GM23248 (cell line): ENCODE measurements around the gene RERE.

Experiments used
- EZH2 ChIP-seq: fragments of 200-600 bp; sonication (generic); IDR thresholded peaks from 2 replicates; pipeline ENCODE4 v1.6.1; 2018; ENCODE audit warnings: antibody characterized with exemption, mild to moderate bottlenecking; ENCODE audit not compliant: insufficient read depth, poor library complexity, severe bottlenecking
- EZH2phosphoT487 ChIP-seq: fragments of 200-600 bp; sonication (generic); IDR thresholded peaks from 2 replicates; pipeline ENCODE4 v1.6.1; 2018; ENCODE audit warnings: antibody characterized with exemption, moderate library complexity, mild to moderate bottlenecking, low read depth; ENCODE audit not compliant: insufficient read depth

DNA sequence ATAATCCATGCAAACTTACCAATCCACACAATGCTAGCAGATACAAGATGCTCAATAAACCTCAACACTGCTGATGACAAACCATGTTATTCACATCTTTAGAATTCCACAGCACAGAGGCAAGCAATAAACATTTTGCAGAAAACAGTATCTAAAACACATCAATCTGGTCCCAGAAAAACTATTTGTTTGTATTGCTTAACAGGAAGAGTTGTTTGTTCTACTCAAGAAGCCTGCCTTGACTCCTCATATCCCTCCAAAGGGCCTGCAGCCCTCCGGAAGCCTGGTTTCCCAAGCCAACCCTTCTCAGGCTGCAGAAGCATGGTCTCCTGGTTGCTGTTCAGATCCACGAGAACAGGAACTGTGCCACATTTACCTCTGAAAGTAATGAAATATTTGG lies 139.7 kb downstream of the RERE start:
- TF ChIP-seq EZH2phosphoT487, result no peak
- TF ChIP-seq EZH2, result no peak
